Mucosa of descending colon (tissue), 3 donors: ENCODE measurements around the gene ENO2. TPM values are rescaled to one million over a fixed set of nuclear protein-coding genes. Genes with fewer than 3 reads are reported as not detected.

Experiments used
- ATAC-seq: fragments of 200-7000 bp; cut with Tn5 transposase; one replicate; pipeline ENCODE4 v1.9.1; 2020; ENCODE audit warnings: mild to moderate bottlenecking, moderate library complexity
- DNase-seq, 3 donors: peaks; one replicate each; pipeline ENCODE4 v3.0.0-alpha.2; 2020
- H3K36me3 ChIP-seq: fragments of 200-600 bp; one replicate; pipeline ENCODE4 v1.8.0; 2021; ENCODE audit warnings: low read depth, mild to moderate bottlenecking
- H3K4me1 ChIP-seq: fragments of 200-600 bp; one replicate; pipeline ENCODE4 v1.8.0; 2021; ENCODE audit warnings: low read depth, mild to moderate bottlenecking
- H3K4me3 ChIP-seq: fragments of 200-600 bp; one replicate; pipeline ENCODE4 v1.8.0; 2021; ENCODE audit warnings: mild to moderate bottlenecking
- H3K9me3 ChIP-seq: fragments of 200-600 bp; one replicate; pipeline ENCODE4 v1.8.0; 2021; ENCODE audit warnings: mild to moderate bottlenecking
- CTCF ChIP-seq: fragments of 200-600 bp; IDR thresholded peaks from one replicate; pipeline ENCODE4 v1.8.0; 2022; ENCODE audit warnings: antibody characterized with exemption, mild to moderate bottlenecking
- intact Hi-C, 2 donors: fragments of 100-400 bp; cut with DNase I in 1 of 2; cut with micrococcal nuclease in 1 of 2; formaldehyde crosslinking; loops; one replicate each; pipeline versions ENCODE4 v1.11.0 to v1.11.1; 2022; cut with DNase I, micrococcal nuclease
- total RNA-seq, 3 donors: library from RNA; stranded (reverse); fragmentation: NEBNext Ultra II Directional in 2 of 3; extraction: Animal tissue kit (Norgen Biotek cat#: 25700) in 2 of 3; gene quantifications; one replicate each; pipeline versions ENCODE4 v1.2.1 to v1.2.4, GENCODE V29; 2021 to 2023
- donor health status: DM: no; HTN: no; CAD: no; lungs with moderate emphysema.
- donor health status: DM: no; HTN: no; CAD: no.
- donor health status: DM: no; HTN: yes; CAD: no.

Gene ENO2
- total RNA-seq, 3 donors from 2014 or later, result 4.5 to 67.3 (median 7.6) TPM

- peak in 1 of 3 donors; percentile 36 for DNase-seq
Observed at GRCh38 chr12:6912164-6912935, 2.0 kb upstream of the ENO2 start.

GRCh38 chr12:6914947-6915788 lies 788 bp downstream of the ENO2 start:
- intact Hi-C loops, result loop anchor here in 1 of 2 donors (10.0 kb wide), 1 partner anchor 180 kb away; the partner anchor contains the start of gene C1R
- peak in 1 of 3 donors; percentile 56 for DNase-seq
- TF ChIP-seq CTCF, result no peak
- Histone ChIP-seq H3K9me3 (no peaks in the 10 kb centered on the region), H3K36me3 (no peaks in the 10 kb centered on the region), H3K4me1 (peaks cover 16% of the 10 kb centered on the region), H3K4me3 (peak overlapping the region; percentile 19)
- peak; percentile 2 for ATAC-seq

More at GRCh38 chr12:6912164-6912935, 2.0 kb upstream of the ENO2 start:
- intact Hi-C loops, result loop anchor here in 1 of 2 donors (10.0 kb wide), 1 partner anchor 182 kb away; the partner anchor contains the start of gene C1R
- peaks cover 16% of the 10 kb centered on the region for H3K4me1 ChIP-seq
- no peak for TF ChIP-seq CTCF
- H3K4me3 ChIP-seq, result no peak overlapping the region
- no peaks in the 10 kb centered on the region for H3K36me3 ChIP-seq
- H3K9me3 ChIP-seq, result no peaks in the 10 kb centered on the region
- ATAC-seq, result no peak

- Histone ChIP-seq H3K36me3 (no peaks in the 10 kb centered on the region), H3K9me3 (no peaks in the 10 kb centered on the region), H3K4me3 (no peak overlapping the region), H3K4me1 (peaks cover 16% of the 10 kb centered on the region)
- DNase-seq, result peak in 1 of 3 donors; percentile 52
- no peak for TF ChIP-seq CTCF
- intact Hi-C loops, result loop anchor here in 1 of 2 donors (10.0 kb wide), 1 partner anchor 179 kb away; the partner anchor contains the start of gene C1R
- no peak for ATAC-seq
Observed at GRCh38 chr12:6915789-6916285, 1.5 kb downstream of the ENO2 start.

DNA sequence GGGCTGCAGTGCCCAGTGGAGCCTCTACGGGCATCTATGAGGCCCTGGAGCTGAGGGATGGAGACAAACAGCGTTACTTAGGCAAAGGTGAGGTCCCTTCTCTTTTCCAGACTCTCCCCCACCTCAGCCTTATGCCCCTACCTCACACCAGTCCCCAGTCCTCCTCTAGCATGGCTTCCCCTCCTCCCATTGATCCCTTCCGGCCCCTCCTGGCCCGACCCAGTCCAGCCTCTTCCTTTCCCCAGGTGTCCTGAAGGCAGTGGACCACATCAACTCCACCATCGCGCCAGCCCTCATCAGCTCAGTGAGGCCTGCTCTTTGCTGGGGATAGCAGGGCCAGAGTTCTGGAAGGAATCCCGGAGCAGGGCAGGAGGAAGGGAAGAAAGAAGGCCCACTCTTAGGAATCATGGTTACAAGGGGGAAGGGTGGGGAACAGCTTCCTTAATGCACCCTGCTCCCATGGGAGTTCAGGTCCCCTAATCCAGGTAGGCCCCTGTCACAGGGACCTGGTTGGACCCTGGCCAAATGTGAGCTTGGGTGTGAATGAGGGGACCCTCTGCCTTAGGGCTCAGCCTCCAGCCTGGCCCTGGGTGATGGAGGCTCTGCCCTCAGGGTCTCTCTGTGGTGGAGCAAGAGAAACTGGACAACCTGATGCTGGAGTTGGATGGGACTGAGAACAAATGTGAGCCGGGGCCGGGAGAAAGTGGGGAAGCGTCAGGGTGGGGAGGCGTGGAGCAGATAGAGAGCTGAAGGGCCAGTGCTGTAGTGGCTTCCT lies 2.2 kb downstream of the ENO2 start:
- intact Hi-C loops, result loop anchor here in 1 of 2 donors (10.0 kb wide), 1 partner anchor 178 kb away; the partner anchor contains the start of gene C1R
- Histone ChIP-seq H3K4me3 (no peak overlapping the region), H3K4me1 (peaks cover 16% of the 10 kb centered on the region), H3K9me3 (no peaks in the 10 kb centered on the region), H3K36me3 (no peaks in the 10 kb centered on the region)
- DNase-seq (peak in 1 of 3 donors; percentile 39), ATAC-seq (no peak)
- TF ChIP-seq CTCF, result no peak
